HepG2 (cell line): ENCODE measurements around the gene NUTF2. TPM values are rescaled to one million over a fixed set of nuclear protein-coding genes. Genes with fewer than 3 reads are reported as not detected.

Experiments used
- EED ChIP-seq: sonication (generic); formaldehyde crosslinking; IDR thresholded peaks from 2 replicates; pipeline ENCODE4 v1.5.0; 2020; ENCODE audit warnings: mild to moderate bottlenecking, missing genetic modification reagents
- KAT8 ChIP-seq: IDR thresholded peaks from 2 replicates; pipeline ENCODE4 v1.6.1; 2016; ENCODE audit warnings: missing genetic modification reagents, missing compliant biosample characterization
- MTA1 ChIP-seq: sonication (generic); formaldehyde crosslinking; IDR thresholded peaks from 2 replicates; pipeline ENCODE4 v1.4.0; 2020; ENCODE audit warnings: missing genetic modification reagents, mild to moderate bottlenecking, borderline replicate concordance
- POLR2AphosphoS5 ChIP-seq: IDR thresholded peaks from 2 replicates; pipeline ENCODE4 v1.6.1; 2012; ENCODE audit warnings: low read depth, low read length
- RARG ChIP-seq: sonication (generic); formaldehyde crosslinking; IDR thresholded peaks from 2 replicates; pipeline ENCODE4 v1.4.0; 2020; ENCODE audit warnings: low read depth, mild to moderate bottlenecking, missing genetic modification reagents
- RBM39 ChIP-seq: fragments of 200-400 bp; formaldehyde crosslinking; IDR thresholded peaks from one replicate; pipeline ENCODE4 v1.6.1; 2018; ENCODE audit warnings: antibody characterized with exemption, mild to moderate bottlenecking, low read depth, low read length; ENCODE audit not compliant: poor library complexity, severe bottlenecking
- SIN3B ChIP-seq: fragments of 150-350 bp; IDR thresholded peaks from 2 replicates; pipeline ENCODE4 v1.6.1; 2014; ENCODE audit warnings: low read length
- TARDBP ChIP-seq: sonication (generic); formaldehyde crosslinking; IDR thresholded peaks from 2 replicates; pipeline ENCODE4 v1.8.0; 2022; ENCODE audit warnings: mild to moderate bottlenecking, missing genetic modification reagents
- ZBTB42 ChIP-seq: sonication (generic); formaldehyde crosslinking; IDR thresholded peaks from 2 replicates; pipeline ENCODE4 v1.5.0; 2020; ENCODE audit warnings: mild to moderate bottlenecking, missing genetic modification reagents
- ZNF24 ChIP-seq: fragments of 450-650 bp; IDR thresholded peaks from 2 replicates; pipeline ENCODE4 v1.6.1; 2017; ENCODE audit warnings: antibody characterized with exemption, mild to moderate bottlenecking
- ZNF317 ChIP-seq: sonication (generic); formaldehyde crosslinking; IDR thresholded peaks from 2 replicates; pipeline ENCODE4 v1.5.0; 2020; ENCODE audit warnings: mild to moderate bottlenecking, missing genetic modification reagents
- ZNF331 ChIP-seq: sonication (generic); formaldehyde crosslinking; IDR thresholded peaks from 2 replicates; pipeline ENCODE4 v1.4.0; 2020; ENCODE audit warnings: missing genetic modification reagents
- ZNF350 ChIP-seq: sonication (generic); formaldehyde crosslinking; IDR thresholded peaks from 2 replicates; pipeline ENCODE4 v1.4.0; 2020; ENCODE audit warnings: mild to moderate bottlenecking, low read depth, missing genetic modification reagents, borderline replicate concordance
- ZNF468 ChIP-seq: sonication (generic); formaldehyde crosslinking; IDR thresholded peaks from 2 replicates; pipeline ENCODE4 v1.8.0; 2022; ENCODE audit warnings: mild to moderate bottlenecking, moderate library complexity, missing genetic modification reagents
- ZNF777 ChIP-seq: sonication (generic); formaldehyde crosslinking; IDR thresholded peaks from 2 replicates; pipeline ENCODE4 v1.4.0; 2020; ENCODE audit warnings: missing genetic modification reagents
- polyA plus RNA-seq, 8 experiments: library from polyadenylated mRNA; depleted of rRNA in 3 of 8; stranded (reverse) in 7 of 8; unstranded in 1 of 8; fragments of >200 nt; fragmentation: Illumina TruSeq in 4 of 8; extraction: Trizol in 4 of 8; gene quantifications; 2 replicates each; pipeline versions ENCODE4 v1.2.1 to v1.2.3, GENCODE V29; 2011 to 2016; ENCODE audit warnings: low read depth in 4 of 8, missing spikeins in 1 of 8, mixed read lengths in 1 of 8; ENCODE audit not compliant: insufficient read depth in 1 of 8
- total RNA-seq, 5 experiments: library from RNA; depleted of rRNA; stranded (reverse); fragments of >200 nt; fragmentation: Illumina TruSeq; extraction: Trizol; gene quantifications; 2 replicates each; pipeline ENCODE4 v1.2.3, GENCODE V29; 2016; ENCODE audit warnings: low read depth in 1 of 5
- TF ChIP-seq, protein P1 (sequence below): sonication (generic); formaldehyde crosslinking; IDR thresholded peaks from 2 replicates; pipeline ENCODE4 v1.4.0; 2020; ENCODE audit warnings: missing genetic modification reagents, borderline replicate concordance
- TF ChIP-seq, protein P2 (sequence below): IDR thresholded peaks from 2 replicates; pipeline ENCODE4 v1.6.1; 2016; ENCODE audit warnings: mild to moderate bottlenecking
- TF ChIP-seq, protein P3 (sequence below): sonication (generic); formaldehyde crosslinking; IDR thresholded peaks from 2 replicates; pipeline ENCODE4 v1.4.0; 2020; ENCODE audit warnings: mild to moderate bottlenecking, missing genetic modification reagents

NUTF2 gene
- total and polyA plus RNA-seq, 2 of the 13 experiments (the other 11 are each of a cell fraction or from before 2014, with no cell fraction given), result 168 to 214 TPM

DNA sequence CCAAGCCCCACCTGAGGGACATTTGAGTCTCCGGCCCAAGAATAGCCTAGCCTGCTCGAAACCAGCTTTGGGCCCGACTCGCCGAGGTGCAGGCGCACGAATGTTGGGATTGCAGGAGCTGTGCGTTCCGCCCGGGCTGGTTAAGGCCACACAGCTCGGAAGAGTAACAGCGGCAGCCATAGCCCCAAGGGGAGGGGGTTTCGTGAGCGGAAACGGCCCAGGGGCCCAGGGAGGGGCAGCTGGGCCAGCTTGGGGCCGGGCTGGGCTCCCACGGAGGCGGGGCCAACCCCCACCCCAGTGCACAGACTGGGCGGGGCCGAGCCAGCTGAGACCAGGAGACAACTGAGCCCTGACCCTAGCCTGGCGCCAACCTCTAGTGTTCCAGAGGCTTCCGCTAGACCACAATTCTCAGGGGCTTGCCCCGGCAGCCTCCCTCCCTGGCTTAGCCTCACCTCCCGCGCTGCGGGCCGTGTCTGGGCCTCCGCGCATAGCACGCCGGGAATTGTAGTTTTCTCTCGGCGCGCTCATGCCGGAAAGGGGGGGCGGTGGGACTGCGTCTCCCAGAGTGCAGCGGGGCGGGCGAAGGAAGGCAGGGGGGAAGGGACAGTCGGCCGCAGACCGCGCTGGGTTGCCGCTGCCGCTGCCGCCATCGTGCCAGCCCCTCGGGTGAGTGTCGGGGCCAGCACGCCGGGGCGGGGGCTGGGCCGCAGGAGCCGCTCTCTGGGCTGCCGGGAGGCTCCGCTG is at the start of gene NUTF2 (continued):
- TF ChIP-seq, protein P1, sequence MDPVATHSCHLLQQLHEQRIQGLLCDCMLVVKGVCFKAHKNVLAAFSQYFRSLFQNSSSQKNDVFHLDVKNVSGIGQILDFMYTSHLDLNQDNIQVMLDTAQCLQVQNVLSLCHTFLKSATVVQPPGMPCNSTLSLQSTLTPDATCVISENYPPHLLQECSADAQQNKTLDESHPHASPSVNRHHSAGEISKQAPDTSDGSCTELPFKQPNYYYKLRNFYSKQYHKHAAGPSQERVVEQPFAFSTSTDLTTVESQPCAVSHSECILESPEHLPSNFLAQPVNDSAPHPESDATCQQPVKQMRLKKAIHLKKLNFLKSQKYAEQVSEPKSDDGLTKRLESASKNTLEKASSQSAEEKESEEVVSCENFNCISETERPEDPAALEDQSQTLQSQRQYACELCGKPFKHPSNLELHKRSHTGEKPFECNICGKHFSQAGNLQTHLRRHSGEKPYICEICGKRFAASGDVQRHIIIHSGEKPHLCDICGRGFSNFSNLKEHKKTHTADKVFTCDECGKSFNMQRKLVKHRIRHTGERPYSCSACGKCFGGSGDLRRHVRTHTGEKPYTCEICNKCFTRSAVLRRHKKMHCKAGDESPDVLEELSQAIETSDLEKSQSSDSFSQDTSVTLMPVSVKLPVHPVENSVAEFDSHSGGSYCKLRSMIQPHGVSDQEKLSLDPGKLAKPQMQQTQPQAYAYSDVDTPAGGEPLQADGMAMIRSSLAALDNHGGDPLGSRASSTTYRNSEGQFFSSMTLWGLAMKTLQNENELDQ (CRISPR knock-in tag), result no peak
- TF ChIP-seq ZNF24 (no peak), TARDBP (CRISPR knock-in tag) (peak; percentile 97), ZBTB42 (CRISPR knock-in tag) (peak; percentile 72), ZNF317 (CRISPR knock-in tag) (peak; percentile 78), POLR2AphosphoS5 (peak; percentile 54), ZNF350 (CRISPR knock-in tag) (peak; percentile 99), MTA1 (CRISPR knock-in tag) (peak; percentile 83), KAT8 (CRISPR knock-in tag) (peak; percentile 84), RBM39 (peak; percentile 81), ZNF777 (CRISPR knock-in tag) (no peak; the same call in 1 of the 2 replicates), EED (CRISPR knock-in tag) (0 out of 2 replicates have a peak, but pooled peaks have one; percentile 14), ZNF331 (peak; percentile 94), RARG (CRISPR knock-in tag) (no peak), SIN3B (peak; percentile 60; the same call in 1 of the 2 replicates), ZNF468 (CRISPR knock-in tag) (no peak)
- TF ChIP-seq, protein P2, sequence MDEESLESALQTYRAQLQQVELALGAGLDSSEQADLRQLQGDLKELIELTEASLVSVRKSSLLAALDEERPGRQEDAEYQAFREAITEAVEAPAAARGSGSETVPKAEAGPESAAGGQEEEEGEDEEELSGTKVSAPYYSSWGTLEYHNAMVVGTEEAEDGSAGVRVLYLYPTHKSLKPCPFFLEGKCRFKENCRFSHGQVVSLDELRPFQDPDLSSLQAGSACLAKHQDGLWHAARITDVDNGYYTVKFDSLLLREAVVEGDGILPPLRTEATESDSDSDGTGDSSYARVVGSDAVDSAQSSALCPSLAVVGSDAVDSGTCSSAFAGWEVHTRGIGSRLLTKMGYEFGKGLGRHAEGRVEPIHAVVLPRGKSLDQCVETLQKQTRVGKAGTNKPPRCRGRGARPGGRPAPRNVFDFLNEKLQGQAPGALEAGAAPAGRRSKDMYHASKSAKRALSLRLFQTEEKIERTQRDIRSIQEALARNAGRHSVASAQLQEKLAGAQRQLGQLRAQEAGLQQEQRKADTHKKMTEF, result peak; percentile 97
- TF ChIP-seq, protein P3, sequence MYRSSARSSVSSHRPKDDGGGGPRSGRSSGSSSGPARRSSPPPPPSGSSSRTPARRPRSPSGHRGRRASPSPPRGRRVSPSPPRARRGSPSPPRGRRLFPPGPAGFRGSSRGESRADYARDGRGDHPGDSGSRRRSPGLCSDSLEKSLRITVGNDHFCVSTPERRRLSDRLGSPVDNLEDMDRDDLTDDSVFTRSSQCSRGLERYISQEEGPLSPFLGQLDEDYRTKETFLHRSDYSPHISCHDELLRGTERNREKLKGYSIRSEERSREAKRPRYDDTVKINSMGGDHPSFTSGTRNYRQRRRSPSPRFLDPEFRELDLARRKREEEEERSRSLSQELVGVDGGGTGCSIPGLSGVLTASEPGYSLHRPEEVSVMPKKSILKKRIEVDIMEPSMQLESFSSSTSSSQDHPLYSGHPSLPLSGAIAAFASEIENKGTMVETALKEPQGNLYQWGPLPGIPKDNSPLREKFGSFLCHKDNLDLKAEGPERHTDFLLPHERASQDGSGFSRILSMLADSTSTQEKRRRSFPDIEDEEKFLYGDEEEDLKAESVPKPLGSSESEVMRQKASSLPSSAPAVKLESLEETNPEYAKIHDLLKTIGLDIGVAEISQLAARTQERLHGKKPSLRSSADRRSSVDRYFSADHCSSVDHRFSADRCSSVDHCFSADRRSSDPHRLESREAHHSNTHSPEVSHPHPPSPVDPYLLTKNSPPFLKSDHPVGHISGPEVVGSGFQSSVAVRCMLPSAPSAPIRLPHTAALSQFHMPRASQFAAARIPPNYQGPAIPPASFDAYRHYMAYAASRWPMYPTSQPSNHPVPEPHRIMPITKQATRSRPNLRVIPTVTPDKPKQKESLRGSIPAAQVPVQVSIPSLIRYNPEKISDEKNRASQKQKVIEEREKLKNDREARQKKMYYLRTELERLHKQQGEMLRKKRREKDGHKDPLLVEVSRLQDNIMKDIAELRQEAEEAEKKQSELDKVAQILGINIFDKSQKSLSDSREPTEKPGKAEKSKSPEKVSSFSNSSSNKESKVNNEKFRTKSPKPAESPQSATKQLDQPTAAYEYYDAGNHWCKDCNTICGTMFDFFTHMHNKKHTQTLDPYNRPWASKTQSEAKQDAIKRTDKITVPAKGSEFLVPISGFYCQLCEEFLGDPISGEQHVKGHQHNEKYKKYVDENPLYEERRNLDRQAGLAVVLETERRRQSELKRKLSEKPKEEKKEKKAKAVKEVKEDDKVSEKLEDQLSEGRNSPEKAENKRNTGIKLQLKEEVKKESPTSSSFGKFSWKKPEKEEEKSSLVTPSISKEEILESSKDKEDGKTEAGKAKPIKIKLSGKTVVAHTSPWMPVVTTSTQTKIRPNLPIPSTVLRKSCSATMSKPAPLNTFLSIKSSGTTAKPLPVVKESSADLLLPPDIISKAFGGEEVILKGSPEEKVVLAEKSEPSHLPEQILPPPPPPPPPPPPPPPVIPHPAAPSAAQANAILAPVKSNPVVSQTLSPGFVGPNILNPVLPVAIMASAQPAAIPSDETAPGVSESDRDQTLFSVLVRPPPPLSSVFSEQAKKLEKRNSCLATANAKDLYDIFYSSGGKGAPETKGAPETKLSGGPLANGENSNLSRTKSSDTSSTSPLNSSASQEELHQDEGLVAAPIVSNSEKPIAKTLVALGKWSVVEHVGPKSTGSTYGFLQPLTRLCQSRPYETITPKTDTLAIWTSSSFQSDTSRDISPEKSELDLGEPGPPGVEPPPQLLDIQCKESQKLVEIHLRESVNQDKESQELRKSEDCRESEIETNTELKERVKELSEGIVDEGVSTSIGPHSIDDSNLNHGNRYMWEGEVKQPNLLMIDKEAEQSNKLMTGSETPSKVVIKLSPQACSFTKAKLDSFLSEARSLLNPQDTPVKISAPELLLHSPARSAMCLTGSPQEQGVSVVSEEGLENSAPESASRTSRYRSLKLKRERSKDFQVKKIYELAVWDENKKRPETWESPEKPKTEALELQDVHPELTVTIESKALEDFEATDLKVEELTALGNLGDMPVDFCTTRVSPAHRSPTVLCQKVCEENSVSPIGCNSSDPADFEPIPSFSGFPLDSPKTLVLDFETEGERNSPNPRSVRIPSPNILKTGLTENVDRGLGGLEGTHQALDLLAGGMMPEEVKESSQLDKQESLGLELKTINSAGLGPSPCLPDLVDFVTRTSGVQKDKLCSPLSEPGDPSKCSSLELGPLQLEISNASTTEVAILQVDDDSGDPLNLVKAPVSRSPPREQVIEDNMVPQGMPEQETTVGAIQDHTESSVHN (CRISPR knock-in tag), result no peak; the same call in 1 of the 2 replicates
